ENCODE results near the gene CCNG1.

- TF ChIP-seq CTCF (IDR thresholded peaks at IDR 0.05), result no peak
- TF ChIP-seq POLR2A (IDR thresholded peaks at IDR 0.05), result no peak
These were observed 52.3 kb downstream of the CCNG1 start for GRCh38 chr5:163489745-163490075.

All from esophagus squamous epithelium (tissue), 4 donors.